Measurements from ENCODE around the gene SLC26A11. TPM values are rescaled to one million over a fixed set of nuclear protein-coding genes. Genes with fewer than 3 reads are reported as not detected.
A peak's percentile ranks its signal among the peaks of the same experiment; 100 is the strongest.

SLC26A11 gene
- total and polyA plus RNA-seq, 7 donors, result 2.2 to 5.1 (median 3.2) TPM

- intact Hi-C loops (cut with DNase I), result loop anchor here in 1 of 2 donors (10.0 kb wide), 1 partner anchor 174 kb away; no protein-coding TSS in a partner anchor
- peaks cover 0 to 28% (median 2%) of the 10 kb centered on the region in 3 donors for H3K27me3 ChIP-seq (ENCODE audit: insufficient read depth in 3 of 3, low read length in 2 of 3)
- no peak for TF ChIP-seq CTCF (IDR thresholded peaks at IDR 0.05)
- H3K9me3 ChIP-seq, result no peaks in the 10 kb centered on the region
- H3K36me3 ChIP-seq (ENCODE audit: insufficient read depth in 1 of 2, low read depth in 1 of 2), result no peaks in the 10 kb centered on the region
- H3K4me3 ChIP-seq, result no peak overlapping the region
- 80 to 82% (median 82%) methylated on average over 20 of the region's 20 CpGs for WGBS, 3 donors
- H3K27ac ChIP-seq, result no peak overlapping the region
- peaks cover 3% of the 10 kb centered on the region for H3K4me1 ChIP-seq
- ATAC-seq, result no peak
- DNase-seq, result no peak
Measured at GRCh38 chr17:80191192-80191591, 29.0 kb upstream of the SLC26A11 start.

DNA sequence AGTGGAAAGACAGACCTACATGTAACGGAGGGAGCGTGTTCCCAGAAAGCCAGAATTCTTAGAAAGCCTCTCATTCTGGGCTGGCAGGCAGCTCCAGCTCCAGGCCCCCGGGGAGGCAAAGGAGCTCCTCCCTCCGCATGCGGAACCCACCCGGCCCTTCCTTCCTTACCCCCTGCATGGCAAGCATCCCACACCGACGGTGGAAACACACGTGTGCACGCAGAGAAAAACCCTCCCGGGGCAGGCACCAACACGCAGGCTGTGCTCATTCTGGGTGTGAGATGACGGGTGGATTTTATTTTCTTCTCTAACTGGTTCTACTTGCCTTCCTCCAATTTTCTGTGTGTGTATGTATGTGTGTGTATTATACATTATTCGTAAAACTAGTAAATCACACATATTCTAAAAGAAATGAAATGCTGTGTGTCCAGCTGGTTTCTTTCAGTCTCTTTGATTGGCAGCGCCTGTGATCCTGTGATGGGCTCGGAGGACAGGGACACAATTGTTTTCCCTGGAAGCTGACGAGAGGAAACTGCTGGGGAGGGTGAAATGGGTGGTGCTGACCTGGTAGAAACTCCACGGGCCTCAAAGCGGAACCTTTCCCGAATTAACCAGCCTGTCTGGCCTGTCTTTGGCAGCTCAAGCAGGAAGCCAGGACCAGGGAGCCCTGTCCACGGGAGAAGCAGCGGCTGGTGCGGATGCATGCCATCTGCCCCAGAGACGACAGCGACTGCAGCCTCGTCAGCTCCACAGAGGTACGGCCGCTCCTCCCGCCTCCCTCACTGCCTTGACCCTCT, 28.2 kb upstream of the SLC26A11 start:
- 14 to 26% (median 21%) methylated on average over 29 of the region's 29 CpGs for WGBS, 3 donors
- no peaks in the 10 kb centered on the region for H3K36me3 ChIP-seq (ENCODE audit: insufficient read depth in 1 of 2, low read depth in 1 of 2)
- peaks cover 0 to 19% (median 2%) of the 10 kb centered on the region in 3 donors for H3K27me3 ChIP-seq (ENCODE audit: insufficient read depth in 3 of 3, low read length in 2 of 3)
- DNase-seq, result no peak
- H3K4me3 ChIP-seq, result no peak overlapping the region
- intact Hi-C loops (cut with DNase I), result loop anchor here in 1 of 2 donors (10.0 kb wide), 1 partner anchor 173 kb away; no protein-coding TSS in a partner anchor
- ATAC-seq, result peak in 3 of 4 donors; percentile 12 to 24 (median 23)
- TF ChIP-seq CTCF (IDR thresholded peaks at IDR 0.05), result no peak
- H3K9me3 ChIP-seq, result no peaks in the 10 kb centered on the region
- H3K27ac ChIP-seq, result no peak overlapping the region
- H3K4me1 ChIP-seq, result peaks cover 3% of the 10 kb centered on the region

- intact Hi-C loops (cut with DNase I), result loop anchor here in 1 of 2 donors (5.0 to 10.0 kb wide), 2 partner anchors 57 to 170 kb away; no protein-coding TSS in a partner anchor
- Histone ChIP-seq H3K27me3 (ENCODE audit: insufficient read depth in 3 of 3, low read length in 2 of 3) (peaks cover 0 to 9% (median 2%) of the 10 kb centered on the region in 3 donors), H3K4me1 (peaks cover 5% of the 10 kb centered on the region), H3K4me3 (no peak overlapping the region), H3K27ac (no peak overlapping the region), H3K36me3 (ENCODE audit: insufficient read depth in 1 of 2, low read depth in 1 of 2) (no peaks in the 10 kb centered on the region), H3K9me3 (no peaks in the 10 kb centered on the region)
- ATAC-seq (no peak), DNase-seq (no peak)
- 80 to 83% (median 81%) methylated on average over 11 to 14 of the region's 14 CpGs for WGBS, 3 donors
- TF ChIP-seq CTCF (IDR thresholded peaks at IDR 0.05), result no peak
Measured at GRCh38 chr17:80195141-80195540, 25.1 kb upstream of the SLC26A11 start.

GRCh38 chr17:80195671-80196529, 24.3 kb upstream of the SLC26A11 start:
- H3K9me3 ChIP-seq, result no peaks in the 10 kb centered on the region
- H3K27me3 ChIP-seq (ENCODE audit: insufficient read depth in 3 of 3, low read length in 2 of 3), result peaks cover 0 to 9% (median 2%) of the 10 kb centered on the region in 3 donors
- H3K36me3 ChIP-seq (ENCODE audit: insufficient read depth in 1 of 2, low read depth in 1 of 2), result no peaks in the 10 kb centered on the region
- ATAC-seq (peak in 1 of 4 donors; percentile 55), DNase-seq (peak in 1 of 2 donors; percentile 39)
- no peak overlapping the region for H3K27ac ChIP-seq
- H3K4me1 ChIP-seq, result peaks cover 5% of the 10 kb centered on the region
- 59 to 67% (median 62%) methylated on average over 27 of the region's 27 CpGs for WGBS, 3 donors
- intact Hi-C loops (cut with DNase I), result loop anchor here in 1 of 2 donors (5.0 to 10.0 kb wide), 2 partner anchors 56 to 169 kb away; no protein-coding TSS in a partner anchor
- TF ChIP-seq CTCF (IDR thresholded peaks at IDR 0.05), result peak; percentile 92
- H3K4me3 ChIP-seq, result no peak overlapping the region
